SK-N-SH (cell line): ENCODE data around the gene MTCL3.

Source experiments
- CTCF ChIA-PET: fragments of 300-600, 350-600 bp; formaldehyde crosslinking; extraction: SDS; loops from one replicate; lab custom pipeline; 2021; lab: Yijun Ruan, JAX
- POLR2A ChIA-PET: fragments of 350-600 bp; sonication (Branson Sonifier 250); formaldehyde crosslinking; extraction: SDS; loops from one replicate; lab custom pipeline; 2020; ENCODE audit warnings: antibody characterized with exemption, inconsistent platforms; lab: Yijun Ruan, JAX
- DNase-seq: peaks from one replicate; pipeline ENCODE4 v3.0.0; 2012
- H2AFZ ChIP-seq: fragments of 200-600 bp; sonication (generic); 2 replicates; pipeline ENCODE4 v1.8.1; 2016; ENCODE audit warnings: antibody characterized with exemption, mild to moderate bottlenecking, low read depth
- H3F3A ChIP-seq: fragments of 200-600 bp; sonication (generic); replicated peaks from 2 replicates; pipeline ENCODE3; 2016; ENCODE audit warnings: antibody characterized with exemption, mild to moderate bottlenecking; ENCODE audit not compliant: insufficient read depth
- H3K27ac ChIP-seq, 2 experiments: fragments of 200-500 bp in 1 of 2; fragments of 200-600 bp in 1 of 2; sonication (Bioruptor generic) in 1 of 2; sonication (generic), shearing (Covaris generic) in 1 of 2; 2 replicates each; pipeline versions ENCODE4 v1.5.1 to v1.6.1; 2014 to 2016; ENCODE audit warnings: low read depth in 2 of 2, inconsistent platforms in 1 of 2, low read length in 1 of 2, mild to moderate bottlenecking in 1 of 2, mixed read lengths in 1 of 2
- H3K27me3 ChIP-seq: fragments of 200-600 bp; sonication (generic), shearing (Covaris generic); 2 replicates; pipeline ENCODE4 v1.6.1; 2016; ENCODE audit warnings: mixed run types; ENCODE audit not compliant: insufficient read depth
- H3K36me3 ChIP-seq, 2 experiments: fragments of 200-500 bp in 1 of 2; fragments of 200-600 bp in 1 of 2; sonication (Bioruptor generic) in 1 of 2; sonication (generic) in 1 of 2; replicated peaks in 1 of 2; 2 replicates each; pipeline versions ENCODE3 to v1.5.1; 2014 to 2016; ENCODE audit warnings: low read length in 1 of 2, mild to moderate bottlenecking in 1 of 2; ENCODE audit not compliant: insufficient read depth in 2 of 2, control insufficient read depth in 1 of 2
- H3K4me1 ChIP-seq, 2 experiments: fragments of 200-500 bp in 1 of 2; fragments of 200-600 bp in 1 of 2; sonication (Bioruptor generic) in 1 of 2; sonication (generic), shearing (Covaris generic) in 1 of 2; 2 replicates each; pipeline versions ENCODE4 v1.5.1 to v1.6.1; 2014 to 2016; ENCODE audit warnings: low read depth in 1 of 2, low read length in 1 of 2, mixed run types in 1 of 2; ENCODE audit not compliant: insufficient read depth in 2 of 2, control insufficient read depth in 1 of 2
- H3K4me2 ChIP-seq: fragments of 200-600 bp; sonication (generic), shearing (Covaris generic); 2 replicates; pipeline ENCODE4 v1.6.1; 2017; ENCODE audit warnings: mixed run types
- H3K4me3 ChIP-seq, 2 experiments: fragments of 200-500 bp in 1 of 2; fragments of 200-600 bp in 1 of 2; sonication (Bioruptor generic) in 1 of 2; sonication (generic), shearing (Covaris generic) in 1 of 2; 2 replicates each; pipeline versions ENCODE4 v1.5.1 to v1.8.1; 2014 to 2016; ENCODE audit warnings: low read depth in 2 of 2, inconsistent platforms in 1 of 2, low read length in 1 of 2, mild to moderate bottlenecking in 1 of 2, mixed read lengths in 1 of 2, moderate library complexity in 1 of 2
- H3K79me2 ChIP-seq: fragments of 200-600 bp; sonication (generic); 2 replicates; pipeline ENCODE4 v1.8.1; 2017; ENCODE audit warnings: mild to moderate bottlenecking; ENCODE audit not compliant: insufficient read depth
- H3K9ac ChIP-seq: fragments of 200-600 bp; sonication (generic); 2 replicates; pipeline ENCODE4 v1.6.1; 2017; ENCODE audit warnings: mixed run types
- H3K9me2 ChIP-seq: fragments of 200-600 bp; sonication (generic); 2 replicates; pipeline ENCODE4 v1.6.1; 2017; ENCODE audit warnings: mixed run types
- H3K9me3 ChIP-seq: fragments of 200-600 bp; sonication (generic); 2 replicates; pipeline ENCODE4 v1.6.1; 2017; ENCODE audit warnings: mixed run types, mild to moderate bottlenecking, moderate library complexity
- H4K20me1 ChIP-seq: fragments of 200-600 bp; sonication (generic); 2 replicates; pipeline ENCODE4 v1.6.1; 2017; ENCODE audit warnings: mild to moderate bottlenecking, mixed run types; ENCODE audit not compliant: insufficient read depth
- CHD2 ChIP-seq: fragments of 150-350 bp; IDR thresholded peaks from 2 replicates; pipeline ENCODE4 v1.6.1; 2018; ENCODE audit warnings: low read length; ENCODE audit not compliant: partially characterized antibody
- EP300 ChIP-seq, 2 experiments: IDR thresholded peaks; 2 replicates each; pipeline versions ENCODE4 v1.4.0 to v1.6.1; 2012; ENCODE audit warnings: borderline replicate concordance in 1 of 2, low read depth in 1 of 2, low read length in 1 of 2
- FOSL2 ChIP-seq: IDR thresholded peaks from 2 replicates; pipeline ENCODE4 v1.4.0; 2012; ENCODE audit warnings: low read depth, mild to moderate bottlenecking, moderate library complexity, borderline replicate concordance
- FOXJ3 ChIP-seq: sonication (generic); formaldehyde crosslinking; IDR thresholded peaks from 2 replicates; pipeline ENCODE4 v1.5.1; 2020; ENCODE audit warnings: mild to moderate bottlenecking, missing genetic modification reagents
- GABPA ChIP-seq: IDR thresholded peaks from 2 replicates; pipeline ENCODE4 v1.4.0; 2012; ENCODE audit warnings: low read depth, mild to moderate bottlenecking
- GATA2 ChIP-seq: sonication (generic); formaldehyde crosslinking; IDR thresholded peaks from 2 replicates; pipeline ENCODE4 v1.5.0; 2020; ENCODE audit warnings: mild to moderate bottlenecking, missing genetic modification reagents
- NFIC ChIP-seq: IDR thresholded peaks from 2 replicates; pipeline ENCODE4 v1.4.0; 2012; ENCODE audit warnings: borderline replicate concordance
- NRF1 ChIP-seq: IDR thresholded peaks from 2 replicates; pipeline ENCODE4 v1.6.1; 2012; ENCODE audit warnings: low read depth, mild to moderate bottlenecking, low read length
- RFX5 ChIP-seq: IDR thresholded peaks from 2 replicates; pipeline ENCODE4 v1.6.1; 2012; ENCODE audit warnings: mild to moderate bottlenecking, improper control_type of control experiment, low read length
- RXRA ChIP-seq: IDR thresholded peaks from 2 replicates; pipeline ENCODE4 v1.4.0; 2012; ENCODE audit warnings: low read depth, mild to moderate bottlenecking, borderline replicate concordance
- SIN3A ChIP-seq: IDR thresholded peaks from 2 replicates; pipeline ENCODE4 v1.6.1; 2012; ENCODE audit warnings: low read depth, mild to moderate bottlenecking, low read length, moderate library complexity, borderline replicate concordance
- TCF12 ChIP-seq: IDR thresholded peaks from 2 replicates; pipeline ENCODE4 v1.4.0; 2012
- TEAD4 ChIP-seq: IDR thresholded peaks from 2 replicates; pipeline ENCODE4 v1.4.0; 2012; ENCODE audit warnings: mild to moderate bottlenecking, borderline replicate concordance; ENCODE audit not compliant: insufficient read depth
- TF ChIP-seq, protein P1 (sequence below): fragments of 150-350 bp; IDR thresholded peaks from 2 replicates; pipeline ENCODE4 v1.6.1; 2017; ENCODE audit warnings: antibody characterized with exemption, low read length, low read depth, borderline replicate concordance
- TF ChIP-seq, protein P2 (sequence below): IDR thresholded peaks from 2 replicates; pipeline ENCODE4; 2012
- TF ChIP-seq, protein P3 (sequence below): IDR thresholded peaks from 2 replicates; pipeline ENCODE4 v1.6.1; 2012; ENCODE audit warnings: mild to moderate bottlenecking, low read depth, low read length, moderate library complexity
- TF ChIP-seq, protein P4 (sequence below): fragments of 150-350 bp; IDR thresholded peaks from 2 replicates; pipeline ENCODE4 v1.6.1; 2016; ENCODE audit warnings: mild to moderate bottlenecking, low read depth, low read length
- TF ChIP-seq, protein P5 (sequence below): IDR thresholded peaks from 2 replicates; pipeline ENCODE4 v1.4.0; 2012; ENCODE audit warnings: low read depth

The MTCL3 gene

DNA sequence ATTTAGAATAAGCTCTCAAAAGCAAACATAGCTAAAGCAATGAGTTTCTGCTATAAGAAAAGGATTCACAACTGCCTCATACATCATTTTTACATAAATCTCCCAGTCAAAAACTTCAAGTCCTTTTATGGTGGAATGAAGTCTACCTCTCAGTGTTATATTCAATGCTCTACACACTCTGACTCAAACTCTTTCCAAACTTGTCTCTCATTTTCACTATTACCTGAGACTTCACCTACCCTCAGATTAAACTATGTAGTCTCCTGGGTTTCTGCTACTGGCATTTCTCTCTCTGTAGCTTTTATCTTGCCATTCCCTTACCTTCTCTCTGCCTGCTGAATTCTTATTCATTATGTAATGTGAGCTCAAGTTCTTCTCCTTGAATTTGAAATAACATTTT is 71.4 kb downstream of the MTCL3 start:
- H3K9ac ChIP-seq, result no peak overlapping the region

More for the DNA sequence above, 71.4 kb downstream of the MTCL3 start:
- Histone ChIP-seq H3K4me3 (no peak overlapping the region), H3K4me2 (no peak overlapping the region), H3F3A (peaks cover 3% of the 10 kb centered on the region), H3K9me2 (no peaks in the 10 kb centered on the region), H3K27me3 (no peaks in the 10 kb centered on the region), H3K79me2 (no peaks in the 10 kb centered on the region), H2AFZ (no peak overlapping the region)
- TF ChIP-seq RXRA (no peak), NFIC (no peak), EP300 (IDR thresholded peaks at IDR 0.05; ENCODE audit: borderline replicate concordance in 1 of 2, low read depth in 1 of 2, low read length in 1 of 2) (no peak), TCF12 (no peak), FOSL2 (no peak), CHD2 (no peak), TEAD4 (no peak), GABPA (no peak), SIN3A (no peak), FOXJ3 (CRISPR knock-in tag) (no peak), GATA2 (CRISPR knock-in tag) (no peak), NRF1 (no peak), RFX5 (no peak)
- TF ChIP-seq, protein P1, sequence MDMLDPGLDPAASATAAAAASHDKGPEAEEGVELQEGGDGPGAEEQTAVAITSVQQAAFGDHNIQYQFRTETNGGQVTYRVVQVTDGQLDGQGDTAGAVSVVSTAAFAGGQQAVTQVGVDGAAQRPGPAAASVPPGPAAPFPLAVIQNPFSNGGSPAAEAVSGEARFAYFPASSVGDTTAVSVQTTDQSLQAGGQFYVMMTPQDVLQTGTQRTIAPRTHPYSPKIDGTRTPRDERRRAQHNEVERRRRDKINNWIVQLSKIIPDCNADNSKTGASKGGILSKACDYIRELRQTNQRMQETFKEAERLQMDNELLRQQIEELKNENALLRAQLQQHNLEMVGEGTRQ, result no peak
- TF ChIP-seq, protein P2, sequence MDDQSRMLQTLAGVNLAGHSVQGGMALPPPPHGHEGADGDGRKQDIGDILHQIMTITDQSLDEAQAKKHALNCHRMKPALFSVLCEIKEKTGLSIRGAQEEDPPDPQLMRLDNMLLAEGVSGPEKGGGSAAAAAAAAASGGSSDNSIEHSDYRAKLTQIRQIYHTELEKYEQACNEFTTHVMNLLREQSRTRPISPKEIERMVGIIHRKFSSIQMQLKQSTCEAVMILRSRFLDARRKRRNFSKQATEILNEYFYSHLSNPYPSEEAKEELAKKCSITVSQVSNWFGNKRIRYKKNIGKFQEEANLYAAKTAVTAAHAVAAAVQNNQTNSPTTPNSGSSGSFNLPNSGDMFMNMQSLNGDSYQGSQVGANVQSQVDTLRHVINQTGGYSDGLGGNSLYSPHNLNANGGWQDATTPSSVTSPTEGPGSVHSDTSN, result no peak
- TF ChIP-seq, protein P3, sequence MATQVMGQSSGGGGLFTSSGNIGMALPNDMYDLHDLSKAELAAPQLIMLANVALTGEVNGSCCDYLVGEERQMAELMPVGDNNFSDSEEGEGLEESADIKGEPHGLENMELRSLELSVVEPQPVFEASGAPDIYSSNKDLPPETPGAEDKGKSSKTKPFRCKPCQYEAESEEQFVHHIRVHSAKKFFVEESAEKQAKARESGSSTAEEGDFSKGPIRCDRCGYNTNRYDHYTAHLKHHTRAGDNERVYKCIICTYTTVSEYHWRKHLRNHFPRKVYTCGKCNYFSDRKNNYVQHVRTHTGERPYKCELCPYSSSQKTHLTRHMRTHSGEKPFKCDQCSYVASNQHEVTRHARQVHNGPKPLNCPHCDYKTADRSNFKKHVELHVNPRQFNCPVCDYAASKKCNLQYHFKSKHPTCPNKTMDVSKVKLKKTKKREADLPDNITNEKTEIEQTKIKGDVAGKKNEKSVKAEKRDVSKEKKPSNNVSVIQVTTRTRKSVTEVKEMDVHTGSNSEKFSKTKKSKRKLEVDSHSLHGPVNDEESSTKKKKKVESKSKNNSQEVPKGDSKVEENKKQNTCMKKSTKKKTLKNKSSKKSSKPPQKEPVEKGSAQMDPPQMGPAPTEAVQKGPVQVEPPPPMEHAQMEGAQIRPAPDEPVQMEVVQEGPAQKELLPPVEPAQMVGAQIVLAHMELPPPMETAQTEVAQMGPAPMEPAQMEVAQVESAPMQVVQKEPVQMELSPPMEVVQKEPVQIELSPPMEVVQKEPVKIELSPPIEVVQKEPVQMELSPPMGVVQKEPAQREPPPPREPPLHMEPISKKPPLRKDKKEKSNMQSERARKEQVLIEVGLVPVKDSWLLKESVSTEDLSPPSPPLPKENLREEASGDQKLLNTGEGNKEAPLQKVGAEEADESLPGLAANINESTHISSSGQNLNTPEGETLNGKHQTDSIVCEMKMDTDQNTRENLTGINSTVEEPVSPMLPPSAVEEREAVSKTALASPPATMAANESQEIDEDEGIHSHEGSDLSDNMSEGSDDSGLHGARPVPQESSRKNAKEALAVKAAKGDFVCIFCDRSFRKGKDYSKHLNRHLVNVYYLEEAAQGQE, result no peak
- TF ChIP-seq, protein P4, sequence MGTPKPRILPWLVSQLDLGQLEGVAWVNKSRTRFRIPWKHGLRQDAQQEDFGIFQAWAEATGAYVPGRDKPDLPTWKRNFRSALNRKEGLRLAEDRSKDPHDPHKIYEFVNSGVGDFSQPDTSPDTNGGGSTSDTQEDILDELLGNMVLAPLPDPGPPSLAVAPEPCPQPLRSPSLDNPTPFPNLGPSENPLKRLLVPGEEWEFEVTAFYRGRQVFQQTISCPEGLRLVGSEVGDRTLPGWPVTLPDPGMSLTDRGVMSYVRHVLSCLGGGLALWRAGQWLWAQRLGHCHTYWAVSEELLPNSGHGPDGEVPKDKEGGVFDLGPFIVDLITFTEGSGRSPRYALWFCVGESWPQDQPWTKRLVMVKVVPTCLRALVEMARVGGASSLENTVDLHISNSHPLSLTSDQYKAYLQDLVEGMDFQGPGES, result no peak
- TF ChIP-seq, protein P5, sequence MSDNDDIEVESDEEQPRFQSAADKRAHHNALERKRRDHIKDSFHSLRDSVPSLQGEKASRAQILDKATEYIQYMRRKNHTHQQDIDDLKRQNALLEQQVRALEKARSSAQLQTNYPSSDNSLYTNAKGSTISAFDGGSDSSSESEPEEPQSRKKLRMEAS, result no peak
- TF ChIP-seq, all 33 proteins: peak for 0
- ChIA-PET POLR2A (no interaction called here), CTCF (interaction anchor here (0.6 to 1.4 kb wide), 3 partner anchors 13 to 68 kb away, joined by 3 to 6 read pairs (median 5); no protein-coding TSS in a partner anchor)
- no peak overlapping the region for H3K27ac ChIP-seq
- H3K9me3 ChIP-seq, result no peaks in the 10 kb centered on the region
- H3K4me1 ChIP-seq, result no peaks in the 10 kb centered on the region; a peak in 1 of 4 replicates
- H3K36me3 ChIP-seq, result peaks cover 17 to 60% of the 10 kb centered on the region in 2 experiments
- H4K20me1 ChIP-seq, result no peaks in the 10 kb centered on the region
- DNase-seq, result no peak
